ENCODE results near the gene MYDGF.

DNA sequence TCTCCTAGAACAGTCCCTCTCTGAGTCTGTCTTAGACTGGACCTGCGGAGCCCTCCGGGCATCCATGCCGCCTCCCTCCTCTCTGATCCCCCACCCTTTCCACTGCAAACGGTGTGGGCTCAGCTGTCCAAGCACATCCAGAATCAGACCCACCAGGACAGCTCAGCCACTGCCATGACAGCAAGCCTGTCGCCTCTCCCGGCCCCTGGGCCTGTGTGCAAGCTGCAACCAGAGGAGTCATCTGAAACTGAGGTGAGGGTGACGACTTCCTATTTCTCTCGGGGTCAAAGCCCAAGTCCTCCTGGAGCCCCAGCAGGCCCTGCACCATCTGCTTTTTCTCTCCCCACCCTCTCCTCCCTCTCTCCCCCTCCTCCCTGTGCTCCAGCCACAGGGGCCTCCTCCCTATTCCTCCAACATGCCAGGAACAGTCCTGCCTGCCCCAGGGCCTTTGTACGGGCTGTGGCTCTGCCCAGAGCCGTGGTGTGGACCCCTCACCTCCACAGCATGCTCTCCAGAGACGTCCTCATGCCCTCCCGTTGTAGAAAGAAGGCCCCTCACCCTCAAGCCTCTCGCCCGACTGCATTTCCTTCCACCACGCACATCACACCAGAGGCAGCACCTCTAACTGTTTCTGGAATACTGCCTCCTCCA lies 23.5 kb upstream of the MYDGF start:
- TF ChIP-seq, protein P1, sequence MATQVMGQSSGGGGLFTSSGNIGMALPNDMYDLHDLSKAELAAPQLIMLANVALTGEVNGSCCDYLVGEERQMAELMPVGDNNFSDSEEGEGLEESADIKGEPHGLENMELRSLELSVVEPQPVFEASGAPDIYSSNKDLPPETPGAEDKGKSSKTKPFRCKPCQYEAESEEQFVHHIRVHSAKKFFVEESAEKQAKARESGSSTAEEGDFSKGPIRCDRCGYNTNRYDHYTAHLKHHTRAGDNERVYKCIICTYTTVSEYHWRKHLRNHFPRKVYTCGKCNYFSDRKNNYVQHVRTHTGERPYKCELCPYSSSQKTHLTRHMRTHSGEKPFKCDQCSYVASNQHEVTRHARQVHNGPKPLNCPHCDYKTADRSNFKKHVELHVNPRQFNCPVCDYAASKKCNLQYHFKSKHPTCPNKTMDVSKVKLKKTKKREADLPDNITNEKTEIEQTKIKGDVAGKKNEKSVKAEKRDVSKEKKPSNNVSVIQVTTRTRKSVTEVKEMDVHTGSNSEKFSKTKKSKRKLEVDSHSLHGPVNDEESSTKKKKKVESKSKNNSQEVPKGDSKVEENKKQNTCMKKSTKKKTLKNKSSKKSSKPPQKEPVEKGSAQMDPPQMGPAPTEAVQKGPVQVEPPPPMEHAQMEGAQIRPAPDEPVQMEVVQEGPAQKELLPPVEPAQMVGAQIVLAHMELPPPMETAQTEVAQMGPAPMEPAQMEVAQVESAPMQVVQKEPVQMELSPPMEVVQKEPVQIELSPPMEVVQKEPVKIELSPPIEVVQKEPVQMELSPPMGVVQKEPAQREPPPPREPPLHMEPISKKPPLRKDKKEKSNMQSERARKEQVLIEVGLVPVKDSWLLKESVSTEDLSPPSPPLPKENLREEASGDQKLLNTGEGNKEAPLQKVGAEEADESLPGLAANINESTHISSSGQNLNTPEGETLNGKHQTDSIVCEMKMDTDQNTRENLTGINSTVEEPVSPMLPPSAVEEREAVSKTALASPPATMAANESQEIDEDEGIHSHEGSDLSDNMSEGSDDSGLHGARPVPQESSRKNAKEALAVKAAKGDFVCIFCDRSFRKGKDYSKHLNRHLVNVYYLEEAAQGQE (IDR thresholded peaks at IDR 0.05; ENCODE audit: borderline replicate concordance), result no peak
- TF ChIP-seq, protein P1 (CRISPR knock-in tag; IDR thresholded peaks at IDR 0.05; ENCODE audit: low read depth), result no peak
- TF ChIP-seq NBN (IDR thresholded peaks at IDR 0.05; ENCODE audit: low read depth), result no peak
- no peak for TF ChIP-seq NEUROD1 (IDR thresholded peaks at IDR 0.05; ENCODE audit: borderline replicate concordance, low read depth, low read length, partially characterized antibody)
- TF ChIP-seq JUNB (CRISPR knock-in tag; conservative IDR thresholded peaks at IDR 0.05), result no peak
- no peak for TF ChIP-seq NFXL1 (CRISPR knock-in tag; IDR thresholded peaks at IDR 0.05)
- no peak for TF ChIP-seq TBL1XR1 (IDR thresholded peaks at IDR 0.05; ENCODE audit: low read length in 2 of 2)
- TF ChIP-seq, protein P2, sequence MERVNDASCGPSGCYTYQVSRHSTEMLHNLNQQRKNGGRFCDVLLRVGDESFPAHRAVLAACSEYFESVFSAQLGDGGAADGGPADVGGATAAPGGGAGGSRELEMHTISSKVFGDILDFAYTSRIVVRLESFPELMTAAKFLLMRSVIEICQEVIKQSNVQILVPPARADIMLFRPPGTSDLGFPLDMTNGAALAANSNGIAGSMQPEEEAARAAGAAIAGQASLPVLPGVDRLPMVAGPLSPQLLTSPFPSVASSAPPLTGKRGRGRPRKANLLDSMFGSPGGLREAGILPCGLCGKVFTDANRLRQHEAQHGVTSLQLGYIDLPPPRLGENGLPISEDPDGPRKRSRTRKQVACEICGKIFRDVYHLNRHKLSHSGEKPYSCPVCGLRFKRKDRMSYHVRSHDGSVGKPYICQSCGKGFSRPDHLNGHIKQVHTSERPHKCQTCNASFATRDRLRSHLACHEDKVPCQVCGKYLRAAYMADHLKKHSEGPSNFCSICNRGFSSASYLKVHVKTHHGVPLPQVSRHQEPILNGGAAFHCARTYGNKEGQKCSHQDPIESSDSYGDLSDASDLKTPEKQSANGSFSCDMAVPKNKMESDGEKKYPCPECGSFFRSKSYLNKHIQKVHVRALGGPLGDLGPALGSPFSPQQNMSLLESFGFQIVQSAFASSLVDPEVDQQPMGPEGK (CRISPR knock-in tag; IDR thresholded peaks at IDR 0.05; ENCODE audit: borderline replicate concordance), result no peak
- TF ChIP-seq ETV1 (tag; conservative IDR thresholded peaks at IDR 0.05; ENCODE audit: low read depth), result no peak
- no peak for TF ChIP-seq NFIC (IDR thresholded peaks at IDR 0.05)
- TF ChIP-seq, protein P3, sequence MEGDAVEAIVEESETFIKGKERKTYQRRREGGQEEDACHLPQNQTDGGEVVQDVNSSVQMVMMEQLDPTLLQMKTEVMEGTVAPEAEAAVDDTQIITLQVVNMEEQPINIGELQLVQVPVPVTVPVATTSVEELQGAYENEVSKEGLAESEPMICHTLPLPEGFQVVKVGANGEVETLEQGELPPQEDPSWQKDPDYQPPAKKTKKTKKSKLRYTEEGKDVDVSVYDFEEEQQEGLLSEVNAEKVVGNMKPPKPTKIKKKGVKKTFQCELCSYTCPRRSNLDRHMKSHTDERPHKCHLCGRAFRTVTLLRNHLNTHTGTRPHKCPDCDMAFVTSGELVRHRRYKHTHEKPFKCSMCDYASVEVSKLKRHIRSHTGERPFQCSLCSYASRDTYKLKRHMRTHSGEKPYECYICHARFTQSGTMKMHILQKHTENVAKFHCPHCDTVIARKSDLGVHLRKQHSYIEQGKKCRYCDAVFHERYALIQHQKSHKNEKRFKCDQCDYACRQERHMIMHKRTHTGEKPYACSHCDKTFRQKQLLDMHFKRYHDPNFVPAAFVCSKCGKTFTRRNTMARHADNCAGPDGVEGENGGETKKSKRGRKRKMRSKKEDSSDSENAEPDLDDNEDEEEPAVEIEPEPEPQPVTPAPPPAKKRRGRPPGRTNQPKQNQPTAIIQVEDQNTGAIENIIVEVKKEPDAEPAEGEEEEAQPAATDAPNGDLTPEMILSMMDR (IDR thresholded peaks at IDR 0.05 in 2 of 3, conservative IDR thresholded peaks at IDR 0.05 in 1 of 3; ENCODE audit: insufficient read depth in 2 of 3, low read depth in 1 of 3, low read length in 3 of 3), result no peak
- TF ChIP-seq CBX1 (IDR thresholded peaks at IDR 0.05; ENCODE audit: low read depth), result no peak
- no peak for TF ChIP-seq GTF2F1 (IDR thresholded peaks at IDR 0.05; ENCODE audit: low read depth, low read length)
- TF ChIP-seq YY1 (IDR thresholded peaks at IDR 0.05; ENCODE audit: borderline replicate concordance in 1 of 3, control insufficient read depth in 1 of 3, extremely low read depth in 1 of 3, insufficient read depth in 3 of 3, insufficient read length in 1 of 3, insufficient replicate concordance in 2 of 3, low read depth in 1 of 3, low read length in 2 of 3), result no peak
- TF ChIP-seq, protein P4, sequence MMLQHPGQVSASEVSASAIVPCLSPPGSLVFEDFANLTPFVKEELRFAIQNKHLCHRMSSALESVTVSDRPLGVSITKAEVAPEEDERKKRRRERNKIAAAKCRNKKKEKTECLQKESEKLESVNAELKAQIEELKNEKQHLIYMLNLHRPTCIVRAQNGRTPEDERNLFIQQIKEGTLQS (IDR thresholded peaks at IDR 0.05), result no peak
- TF ChIP-seq, protein P4 (CRISPR knock-in tag; conservative IDR thresholded peaks at IDR 0.05), result no peak

All from K562 (cell line).